GM21528 (cell line): Measurements from ENCODE around the gene NACA.
A peak's percentile ranks its signal among the peaks of the same experiment; 100 is the strongest.
"Not testable (repeated sequence)": the region's sequence is repeated elsewhere in the genome, so short reads cannot be mapped to it uniquely, and the experiment has no call there.

ENCODE experiments used
- ATAC-seq: cut with Tn5 transposase; IDR thresholded peaks from one replicate; pipeline ENCODE4 v1.9.1; 2021; ENCODE audit warnings: mild to moderate bottlenecking, moderate library complexity; ENCODE audit not compliant: unreplicated experiment, low FRiP score

Gene NACA

GRCh38 chr12:56724972-56725722 is at the start of gene NACA:
NACA (minus strand) TSS chr12:56725299; CDS start chr12:56724521, 778 bp downstream.
- peak; percentile 93 for ATAC-seq

- no peak for ATAC-seq
These were observed 48.0 kb upstream of the NACA start for GRCh38 chr12:56773113-56773512.

GRCh38 chr12:56772625-56773024 is 47.5 kb upstream of the NACA start:
- ATAC-seq = no peak

GRCh38 chr12:56769868-56770267 is 44.8 kb upstream of the NACA start:
- ATAC-seq = no peak

- no peak for ATAC-seq
These were observed 43.3 kb upstream of the NACA start for GRCh38 chr12:56768424-56768823.

GRCh38 chr12:56766535-56766934 is 41.4 kb upstream of the NACA start:
- peak; percentile 99 for ATAC-seq

GRCh38 chr12:56763753-56764657 is 38.9 kb upstream of the NACA start:
- no peak for ATAC-seq

- ATAC-seq = no peak
These were observed 36.7 kb upstream of the NACA start for GRCh38 chr12:56761812-56762211.

- no peak for ATAC-seq
These were observed 35.4 kb upstream of the NACA start for GRCh38 chr12:56760460-56760859.

- ATAC-seq = no peak
These were observed 34.3 kb upstream of the NACA start for GRCh38 chr12:56759263-56759908.

GRCh38 chr12:56758728-56759262 is 33.7 kb upstream of the NACA start:
- ATAC-seq = no peak

GRCh38 chr12:56757971-56758370 is 32.9 kb upstream of the NACA start:
- ATAC-seq = not testable (repeated sequence)

- no peak for ATAC-seq
These were observed 28.5 kb upstream of the NACA start for GRCh38 chr12:56753566-56753965.

- peak; percentile 79 for ATAC-seq
These were observed 26.9 kb upstream of the NACA start, which contains the start of gene PRIM1 for GRCh38 chr12:56751712-56752598. PRIM1 (minus strand) TSS chr12:56752323; CDS start chr12:56752298, 25 bp downstream.

GRCh38 chr12:56750596-56750995 is 25.5 kb upstream of the NACA start:
- not testable (repeated sequence) for ATAC-seq

GRCh38 chr12:56749853-56750252 is 24.8 kb upstream of the NACA start:
- ATAC-seq = no peak

- no peak for ATAC-seq
These were observed 24.3 kb upstream of the NACA start for GRCh38 chr12:56749359-56749758.

GRCh38 chr12:56728139-56728861 is 3.2 kb upstream of the NACA start:
- ATAC-seq = no peak

GRCh38 chr12:56726196-56726675 is 1.1 kb upstream of the NACA start:
- ATAC-seq = not testable (repeated sequence)
